K562 (cell line): ENCODE results near the gene GP2. TPM values are rescaled to one million over a fixed set of nuclear protein-coding genes. Genes with fewer than 3 reads are reported as not detected.

Source experiments
- ATAC-seq: fragments of 200-7000 bp; cut with Tn5 transposase; 3 replicates; pipeline ENCODE4 v1.9.1; 2020; ENCODE audit warnings: moderate library complexity
- BruUV-seq: library from RNA; stranded (reverse); fragments of 400-500 nt; replicated peaks from 2 replicates; lab custom pipeline; 2021; lab: Mats Ljungman, UMichigan
- CTCF ChIA-PET: fragments of 300-600 bp; formaldehyde crosslinking; extraction: SDS; loops from one replicate; lab custom pipeline; 2021; ENCODE audit warnings: low intra/inter-chr PET ratio; lab: Yijun Ruan, JAX
- POLR2A ChIA-PET: fragments of 300-600, 350-650 bp; sonication (Branson Sonifier 250); formaldehyde crosslinking; extraction: SDS; loops from one replicate; lab custom pipeline; 2021; ENCODE audit warnings: antibody characterized with exemption, inconsistent platforms; lab: Yijun Ruan, JAX
- DNase-seq, 4 experiments: peaks; one replicate each; pipeline versions ENCODE4 v3.0.0 to v3.0.0-alpha.2; 2011 to 2018; ENCODE audit warnings: low spot score in 3 of 4, mixed read lengths in 3 of 4; ENCODE audit errors: extremely low read depth in 1 of 4
- FAIRE-seq: peaks from 2 replicates; lab custom pipeline; 2011; peaks lifted over from hg19 to GRCh38; lab: Jason Lieb, UNC
- H2AFZ ChIP-seq: 2 replicates; pipeline ENCODE4 v1.6.0; 2011; ENCODE audit warnings: low read depth, low read length, control low read depth, inconsistent platforms
- H3K27ac ChIP-seq: fragments of 200-600 bp; 3 replicates; pipeline ENCODE4 v1.8.0; 2011; ENCODE audit warnings: low read depth, mild to moderate bottlenecking, control low read depth, inconsistent platforms, low read length, moderate library complexity, mixed read lengths; ENCODE audit errors: extremely low read depth
- H3K27me3 ChIP-seq, 2 experiments: fragments of 300-600 bp in 1 of 2; 2 replicates in 1 of 2; 3 replicates in 1 of 2; pipeline versions ENCODE4 v1.6.0 to v1.8.0; 2011; ENCODE audit warnings: inconsistent platforms in 2 of 2, low read length in 2 of 2, mild to moderate bottlenecking in 1 of 2, mixed read lengths in 1 of 2, moderate library complexity in 1 of 2; ENCODE audit not compliant: control insufficient read depth in 2 of 2, insufficient read depth in 2 of 2
- H3K36me3 ChIP-seq: fragments of 300-600 bp; 3 replicates; pipeline ENCODE4 v1.8.0; 2011; ENCODE audit warnings: mild to moderate bottlenecking, low read length, inconsistent platforms; ENCODE audit not compliant: control insufficient read depth, insufficient read depth
- H3K4me1 ChIP-seq, 2 experiments: fragments of 200-600 bp in 1 of 2; replicated peaks in 1 of 2; 2 replicates in 1 of 2; 3 replicates in 1 of 2; pipeline versions ENCODE4 v1.5.1 to v1.8.0; 2011; ENCODE audit warnings: inconsistent platforms in 2 of 2, low read length in 2 of 2, mild to moderate bottlenecking in 1 of 2, mixed read lengths in 1 of 2, moderate library complexity in 1 of 2; ENCODE audit not compliant: control insufficient read depth in 2 of 2, insufficient read depth in 2 of 2
- H3K4me2 ChIP-seq: 2 replicates; pipeline ENCODE4 v1.6.1; 2011; ENCODE audit warnings: low read length, control low read depth, inconsistent platforms, mixed read lengths; ENCODE audit not compliant: insufficient read depth
- H3K4me3 ChIP-seq: fragments of 200-600 bp; sonication (generic), shearing (Covaris generic); 2 replicates; pipeline ENCODE4 v1.5.1; 2016; ENCODE audit warnings: control low read depth, inconsistent platforms
- H3K79me2 ChIP-seq: fragments of 200-600 bp; 3 replicates; pipeline ENCODE4 v1.8.0; 2011; ENCODE audit warnings: low read length, inconsistent platforms; ENCODE audit not compliant: control insufficient read depth, insufficient read depth
- H3K9ac ChIP-seq, 2 experiments: 2 replicates each; pipeline versions ENCODE4 v1.6.0 to v1.6.1; 2011; ENCODE audit warnings: low read depth in 2 of 2, low read length in 2 of 2, control low read depth in 1 of 2, inconsistent platforms in 1 of 2, mild to moderate bottlenecking in 1 of 2, mixed read lengths in 1 of 2; ENCODE audit not compliant: insufficient read depth in 1 of 2
- H3K9me1 ChIP-seq: one replicate; pipeline ENCODE4 v1.6.0; 2011; ENCODE audit warnings: inconsistent platforms, mild to moderate bottlenecking, low read length, moderate library complexity; ENCODE audit not compliant: control insufficient read depth, insufficient read depth
- H3K9me3 ChIP-seq: replicated peaks from 2 replicates; pipeline ENCODE4 v1.5.1; 2011; ENCODE audit warnings: low read depth, low read length, inconsistent platforms; ENCODE audit not compliant: control insufficient read depth, insufficient read depth
- H4K20me1 ChIP-seq: replicated peaks from 2 replicates; pipeline ENCODE4 v1.6.1; 2011; ENCODE audit warnings: low read length, inconsistent platforms, mixed read lengths; ENCODE audit not compliant: control insufficient read depth, insufficient read depth
- HMGN3 ChIP-seq: IDR thresholded peaks from 2 replicates; pipeline ENCODE4 v1.6.1; 2011; ENCODE audit warnings: borderline replicate concordance, low read depth, mild to moderate bottlenecking, mixed read lengths, low read length; ENCODE audit not compliant: insufficient read length; ENCODE audit errors: extremely low read depth
- JUN ChIP-seq, 2 experiments: sonication (generic) in 1 of 2; formaldehyde crosslinking in 1 of 2; IDR thresholded peaks; 2 replicates each; pipeline versions ENCODE4 v1.6.1 to v1.8.0; 2012 to 2022; ENCODE audit warnings: borderline replicate concordance in 2 of 2, mild to moderate bottlenecking in 2 of 2, improper control_type of control experiment in 1 of 2, low read depth in 1 of 2, low read length in 1 of 2, missing genetic modification reagents in 1 of 2
- MAFF ChIP-seq: IDR thresholded peaks from 2 replicates; pipeline ENCODE4 v1.6.1; 2012; ENCODE audit warnings: low read length, improper control_type of control experiment
- MAFG ChIP-seq: fragments of 450-650 bp; conservative IDR thresholded peaks from 2 replicates; pipeline ENCODE4 v1.6.1; 2016; ENCODE audit warnings: missing genetic modification characterization, missing compliant biosample characterization
- MAFK ChIP-seq: IDR thresholded peaks from 2 replicates; pipeline ENCODE4 v1.6.1; 2011; ENCODE audit warnings: low read length, improper control_type of control experiment
- NFATC3 ChIP-seq: fragments of 450-650 bp; IDR thresholded peaks from 2 replicates; pipeline ENCODE4 v1.6.1; 2017; ENCODE audit warnings: mild to moderate bottlenecking
- NFRKB ChIP-seq: fragments of 450-650 bp; IDR thresholded peaks from 2 replicates; pipeline ENCODE4 v1.6.1; 2016; ENCODE audit warnings: low read depth
- SRF ChIP-seq, 2 experiments: fragments of 250-450, 450-650 bp in 1 of 2; sonication (Bioruptor Pico) in 1 of 2; sonication (generic) in 1 of 2; formaldehyde crosslinking; IDR thresholded peaks; 2 replicates each; pipeline versions ENCODE4 v1.5.0 to v1.5.1; 2020 to 2022; ENCODE audit warnings: mild to moderate bottlenecking in 1 of 2, missing genetic modification reagents in 1 of 2
- SRSF1 ChIP-seq: fragments of 200-400 bp; formaldehyde crosslinking; IDR thresholded peaks from 2 replicates; pipeline ENCODE4 v1.6.1; 2017; ENCODE audit warnings: mild to moderate bottlenecking, low read depth, low read length, moderate library complexity
- ZNF316 ChIP-seq: fragments of 450-650 bp; IDR thresholded peaks from 2 replicates; pipeline ENCODE4 v1.6.1; 2016
- WGBS: fragments of 100-300 bp; shearing (Covaris generic); methylation state at CpG from one replicate; pipeline ENCODE4 v1.1.6; 2016; ENCODE audit warnings: low coverage, mixed read lengths; ENCODE audit not compliant: insufficient coverage; ENCODE audit errors: missing lambda C conversion rate; 5-methylcytosine and 5-hydroxymethylcytosine counted together
- in situ Hi-C: fragments of 300-500 bp; cut with MboI; formaldehyde crosslinking; loops from 4 replicates; pipeline ENCODE4 v1.15.0; 2018; ENCODE audit warnings: inconsistent platforms, mixed read lengths
- intact Hi-C: fragments of 100-400 bp; cut with micrococcal nuclease; formaldehyde crosslinking; loops from 2 replicates; pipeline ENCODE4 v1.14.2; 2022
- polyA plus RNA-seq, 8 experiments: library from polyadenylated mRNA; depleted of rRNA in 4 of 8; stranded (reverse) in 5 of 8; unstranded in 3 of 8; fragments of >200 nt; fragmentation: Nextera tagmentation in 2 of 8; fragmentation: Illumina TruSeq in 1 of 8; extraction: Ambion mirVana in 2 of 8; extraction: Trizol in 1 of 8; gene quantifications; 2 replicates each; pipeline versions ENCODE4 v1.2.1 to v1.2.3, GENCODE V29; 2011 to 2014; ENCODE audit warnings: inconsistent platforms in 1 of 8, missing spikeins in 1 of 8
- total RNA-seq, 7 experiments: library from RNA; depleted of rRNA in 6 of 7; stranded (reverse); fragments of >200 nt in 6 of 7; fragmentation: Illumina TruSeq in 2 of 7; extraction: Trizol in 2 of 7; gene quantifications; 2 replicates each; pipeline versions ENCODE4 v1.2.1 to v1.2.3, GENCODE V29; 2011 to 2021; ENCODE audit warnings: low replicate concordance in 1 of 7
- TF ChIP-seq, protein P1 (sequence below): IDR thresholded peaks from 2 replicates; pipeline ENCODE4 v1.6.1; 2011; ENCODE audit not compliant: insufficient read length; ENCODE audit errors: extremely low read depth
- TF ChIP-seq, protein P2 (sequence below): IDR thresholded peaks from 2 replicates; pipeline ENCODE4 v1.6.1; 2012; ENCODE audit warnings: low read depth, low read length, improper control_type of control experiment, borderline replicate concordance
- TF ChIP-seq, protein P3 (sequence below): sonication (generic); formaldehyde crosslinking; IDR thresholded peaks from 2 replicates; pipeline ENCODE4 v1.8.0; 2022; ENCODE audit warnings: missing genetic modification reagents, mild to moderate bottlenecking, moderate library complexity, borderline replicate concordance

GP2 gene
- total and polyA plus RNA-seq, 9 of the 15 experiments (the other 6 are each of a cell fraction or from before 2014, with no cell fraction given), result 5.9 TPM; not detected in 8

DNA sequence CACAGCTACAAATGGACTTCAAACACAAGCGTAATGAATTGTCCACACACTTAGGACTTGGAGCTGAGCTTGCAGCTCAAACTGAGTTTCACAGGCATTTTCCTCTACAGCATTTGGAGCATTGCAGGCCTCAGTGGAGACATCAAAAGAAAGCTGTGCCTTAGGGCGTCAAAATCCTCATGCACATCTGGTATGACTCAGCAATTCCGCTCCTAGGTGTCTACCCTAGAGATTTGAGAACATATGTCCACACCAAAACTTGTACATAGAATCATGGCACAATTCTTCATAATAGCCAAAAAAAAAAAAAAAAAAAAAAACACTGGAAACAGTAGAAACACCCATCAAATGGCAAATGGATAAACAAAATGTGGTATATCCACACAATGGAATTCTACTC is 47.1 kb downstream of the GP2 start:
- no peak for FAIRE-seq
- no peaks in the 10 kb centered on the region for H3K9me3 ChIP-seq
- no peak overlapping the region for H2AFZ ChIP-seq
- intact Hi-C loops (no loop called here), in situ Hi-C loops (no loop called here)
- no peaks in the 10 kb centered on the region for H3K4me1 ChIP-seq
- no peaks in the 10 kb centered on the region for H3K36me3 ChIP-seq
- peak in 1 of 4 experiments; percentile 10 for DNase-seq
- no peak overlapping the region for H3K27ac ChIP-seq
- H3K4me2 ChIP-seq, result no peak overlapping the region
- no TSS peak for BruUV-seq
- H3K9me1 ChIP-seq, result no peaks in the 10 kb centered on the region
- CTCF ChIA-PET, result no interaction called here
- ATAC-seq, result no peak
- POLR2A ChIA-PET, result interaction anchor here (1.0 kb wide), 1 partner anchor 15 kb away, joined by 3 read pairs; no protein-coding TSS in a partner anchor
- H3K4me3 ChIP-seq, result no peak overlapping the region
- H3K27me3 ChIP-seq, result no peaks in the 10 kb centered on the region
- H3K79me2 ChIP-seq, result no peaks in the 10 kb centered on the region
- H4K20me1 ChIP-seq, result no peaks in the 10 kb centered on the region; the same call in 1 of the 2 replicates
- H3K9ac ChIP-seq, result no peak overlapping the region
- 0% methylated on average over 3 of the region's 3 CpGs for WGBS
- TF ChIP-seq, protein P1, sequence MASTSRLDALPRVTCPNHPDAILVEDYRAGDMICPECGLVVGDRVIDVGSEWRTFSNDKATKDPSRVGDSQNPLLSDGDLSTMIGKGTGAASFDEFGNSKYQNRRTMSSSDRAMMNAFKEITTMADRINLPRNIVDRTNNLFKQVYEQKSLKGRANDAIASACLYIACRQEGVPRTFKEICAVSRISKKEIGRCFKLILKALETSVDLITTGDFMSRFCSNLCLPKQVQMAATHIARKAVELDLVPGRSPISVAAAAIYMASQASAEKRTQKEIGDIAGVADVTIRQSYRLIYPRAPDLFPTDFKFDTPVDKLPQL, result no peak
- TF ChIP-seq, protein P2, sequence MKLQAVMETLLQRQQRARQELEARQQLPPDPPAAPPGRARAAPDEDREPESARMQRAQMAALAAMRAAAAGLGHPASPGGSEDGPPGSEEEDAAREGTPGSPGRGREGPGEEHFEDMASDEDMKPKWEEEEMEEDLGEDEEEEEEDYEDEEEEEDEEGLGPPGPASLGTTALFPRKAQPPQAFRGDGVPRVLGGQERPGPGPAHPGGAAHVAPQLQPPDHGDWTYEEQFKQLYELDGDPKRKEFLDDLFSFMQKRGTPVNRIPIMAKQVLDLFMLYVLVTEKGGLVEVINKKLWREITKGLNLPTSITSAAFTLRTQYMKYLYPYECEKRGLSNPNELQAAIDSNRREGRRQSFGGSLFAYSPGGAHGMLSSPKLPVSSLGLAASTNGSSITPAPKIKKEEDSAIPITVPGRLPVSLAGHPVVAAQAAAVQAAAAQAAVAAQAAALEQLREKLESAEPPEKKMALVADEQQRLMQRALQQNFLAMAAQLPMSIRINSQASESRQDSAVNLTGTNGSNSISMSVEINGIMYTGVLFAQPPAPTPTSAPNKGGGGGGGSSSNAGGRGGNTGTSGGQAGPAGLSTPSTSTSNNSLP, result no peak
- TF ChIP-seq ZNF316, result peak; percentile 63
- peak; percentile 74 for TF ChIP-seq MAFF
- TF ChIP-seq SRF (CRISPR knock-in tag; IDR thresholded peaks at IDR 0.05), result no peak
- TF ChIP-seq JUN (IDR thresholded peaks at IDR 0.05; ENCODE audit: borderline replicate concordance, low read depth, low read length), result no peak
- no peak for TF ChIP-seq JUN (CRISPR knock-in tag; IDR thresholded peaks at IDR 0.05; ENCODE audit: borderline replicate concordance)
- TF ChIP-seq NFATC3, result no peak
- TF ChIP-seq SRSF1, result no peak
- no peak for TF ChIP-seq HMGN3
- TF ChIP-seq MAFG (tag), result peak; percentile 80
- TF ChIP-seq MAFK, result peak; percentile 68; the same call in 1 of the 2 replicates
- TF ChIP-seq, protein P3, sequence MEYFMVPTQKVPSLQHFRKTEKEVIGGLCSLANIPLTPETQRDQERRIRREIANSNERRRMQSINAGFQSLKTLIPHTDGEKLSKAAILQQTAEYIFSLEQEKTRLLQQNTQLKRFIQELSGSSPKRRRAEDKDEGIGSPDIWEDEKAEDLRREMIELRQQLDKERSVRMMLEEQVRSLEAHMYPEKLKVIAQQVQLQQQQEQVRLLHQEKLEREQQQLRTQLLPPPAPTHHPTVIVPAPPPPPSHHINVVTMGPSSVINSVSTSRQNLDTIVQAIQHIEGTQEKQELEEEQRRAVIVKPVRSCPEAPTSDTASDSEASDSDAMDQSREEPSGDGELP (CRISPR knock-in tag), result no peak
- TF ChIP-seq NFRKB, result no peak
